Activated T-cell treated with anti-CD3 and anti-CD28 coated beads for 24 hours (primary cell): ENCODE measurements around the gene TNFRSF14.
A peak's percentile ranks its signal among the peaks of the same experiment; 100 is the strongest.

Experiments used
- DNase-seq: peaks from one replicate; pipeline ENCODE4 v3.0.0-alpha.2; 2020; ENCODE audit warnings: low read depth

The TNFRSF14 gene

DNA sequence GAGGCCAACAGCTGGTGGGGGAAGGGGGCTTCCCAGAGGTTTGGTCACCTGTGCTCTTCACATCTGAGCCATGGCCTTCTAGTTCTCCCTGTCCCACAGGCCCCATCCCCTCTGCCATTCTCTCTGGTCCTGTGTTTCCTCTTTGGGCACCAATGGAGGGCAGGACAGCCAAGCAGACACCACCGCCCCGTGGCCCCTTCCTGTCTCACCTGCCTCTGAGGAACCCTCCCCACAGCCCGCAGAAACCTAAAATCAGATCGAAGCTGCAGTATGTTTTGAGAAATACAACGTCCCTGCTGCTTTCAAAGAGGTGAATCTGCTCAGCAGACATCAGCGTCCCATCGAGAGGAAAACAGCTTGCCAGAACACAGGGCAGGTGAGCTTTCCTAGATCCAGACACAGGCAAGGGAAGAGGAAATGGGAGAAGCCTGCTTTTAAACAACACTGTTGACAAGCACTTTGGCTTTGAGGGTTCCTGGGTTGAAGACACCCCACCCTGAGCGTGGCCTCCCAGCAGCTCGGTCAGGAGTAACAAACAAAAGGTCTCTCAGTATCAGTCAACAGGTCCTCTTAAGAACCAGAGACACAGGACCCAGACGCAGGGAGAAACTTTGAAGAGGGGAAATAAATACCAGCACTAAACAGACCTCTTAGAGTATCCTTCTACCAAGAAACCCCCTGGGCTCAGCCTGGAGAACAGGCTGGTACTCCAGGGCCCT, 32.1 kb upstream of the TNFRSF14 start:
- DNase-seq, result no peak

DNA sequence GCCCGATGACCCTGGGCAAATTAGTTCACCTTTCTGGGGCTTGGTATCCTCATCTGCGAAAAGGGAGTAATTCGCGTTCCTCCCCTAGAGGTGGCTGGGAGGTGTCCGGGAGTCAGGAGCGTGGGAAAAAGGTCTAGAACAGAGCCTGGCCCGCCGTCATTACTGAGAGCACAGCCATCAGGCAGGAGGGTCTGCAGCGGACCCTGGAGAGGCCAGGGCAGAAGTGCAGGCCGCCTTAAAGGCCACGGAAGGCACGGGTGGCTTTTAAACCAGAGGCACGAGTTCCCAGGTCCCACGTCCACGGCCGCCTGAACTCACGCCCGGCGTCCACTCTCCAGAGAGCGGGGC, 30.6 kb upstream of the TNFRSF14 start:
- no peak for DNase-seq

DNA sequence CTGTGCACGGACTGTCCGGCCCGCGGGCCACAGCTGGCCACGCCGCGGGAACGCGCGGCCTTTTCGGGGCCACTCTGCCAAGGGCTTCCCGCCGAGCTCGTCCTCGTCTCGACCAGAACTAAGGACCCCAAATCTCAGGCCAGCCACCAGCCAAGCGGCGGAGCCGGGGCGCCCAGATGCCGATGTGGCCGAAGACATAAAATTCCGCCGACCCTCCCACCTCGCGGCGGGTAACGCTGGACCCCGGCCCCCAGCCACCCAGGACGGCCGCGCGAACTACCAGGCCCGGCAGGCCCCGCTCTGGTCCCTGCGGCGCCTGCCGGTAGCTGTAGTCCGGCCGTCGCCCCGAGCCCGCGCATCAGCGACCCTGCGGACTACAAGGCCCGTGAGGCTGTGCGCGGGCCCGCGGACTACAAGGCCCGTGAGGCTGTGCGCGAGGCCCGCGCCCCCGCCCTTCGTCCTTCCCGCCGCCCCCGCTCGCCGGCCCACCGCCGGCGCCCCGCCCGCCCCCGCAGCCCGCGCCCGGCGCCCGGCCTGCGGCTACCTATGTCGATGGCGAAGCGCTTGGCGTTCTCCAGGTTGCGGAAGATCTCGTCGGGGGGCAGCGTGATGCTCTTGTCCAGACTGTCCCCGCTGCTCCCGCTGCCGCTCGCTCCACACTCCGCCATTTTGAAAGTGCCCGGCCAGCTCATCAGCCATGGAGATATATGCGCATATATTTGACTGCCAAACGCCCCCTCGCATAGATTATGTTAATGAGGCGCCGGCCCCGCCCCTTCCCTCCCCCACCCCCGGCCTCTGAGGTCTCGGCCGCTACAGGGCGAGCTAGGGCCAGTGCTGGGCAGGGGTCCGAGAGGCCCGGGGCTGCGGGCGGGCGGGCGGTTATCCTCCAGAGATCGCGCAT, 30.0 kb upstream of the TNFRSF14 start, which contains the start of gene PANK4:
TSS of gene PANK4 (minus strand) at position 677 of the 904 bp plus-strand sequence. CDS start at position 668, 9 bp downstream.
- peak; percentile 81 for DNase-seq

DNA sequence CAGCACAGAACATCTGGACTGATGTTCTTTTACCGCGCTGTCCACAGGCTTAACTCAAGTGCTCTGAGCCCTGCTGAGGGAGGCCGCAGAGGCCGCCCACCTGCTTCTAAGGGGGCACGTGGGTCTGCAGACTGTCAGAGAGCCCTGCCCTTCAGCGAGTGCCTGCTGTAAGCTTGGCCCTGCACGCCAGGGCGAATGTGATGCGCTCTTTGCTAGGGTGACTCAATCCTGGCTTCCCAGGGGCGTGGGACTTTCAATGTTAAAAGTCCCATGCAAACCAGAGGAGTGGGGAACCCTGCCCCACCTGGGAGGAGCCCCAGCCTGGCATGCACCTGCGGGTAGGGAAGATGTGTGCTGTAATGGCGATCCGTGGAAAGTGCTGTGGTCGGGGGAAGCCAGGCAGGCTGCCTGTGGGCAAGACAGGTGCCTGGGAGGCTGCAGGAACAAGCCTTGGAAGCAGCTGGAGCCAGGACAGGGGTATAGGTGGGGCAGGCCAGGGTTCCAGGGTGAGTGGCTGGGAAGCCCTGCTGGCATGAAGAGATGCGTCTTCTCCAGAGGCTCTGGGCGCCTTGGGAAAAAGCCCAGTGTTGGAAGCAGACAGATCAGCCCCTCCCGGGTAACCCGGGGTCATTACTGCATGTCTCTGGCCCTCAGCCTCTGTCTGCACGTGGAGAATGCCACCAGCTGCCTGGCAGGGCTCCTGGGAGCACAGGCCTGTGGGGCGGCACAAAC, 29.2 kb upstream of the TNFRSF14 start:
- DNase-seq, result peak; percentile 57

DNA sequence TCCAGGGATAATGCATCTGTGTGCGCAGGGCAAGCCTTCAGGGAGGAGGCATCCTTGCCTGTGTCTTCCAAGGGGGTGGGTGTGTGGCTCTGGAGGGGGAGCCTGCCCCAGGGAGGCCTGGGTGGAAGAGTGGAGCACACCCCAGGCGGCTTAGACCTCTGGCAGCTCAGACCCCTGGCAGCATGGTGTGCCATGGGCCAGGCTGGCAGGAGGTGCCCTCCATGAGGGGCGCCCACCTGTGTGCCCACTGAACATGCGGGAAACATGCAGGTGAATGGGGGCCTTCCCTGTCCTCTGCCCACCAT, 28.7 kb upstream of the TNFRSF14 start:
- DNase-seq, result no peak

DNA sequence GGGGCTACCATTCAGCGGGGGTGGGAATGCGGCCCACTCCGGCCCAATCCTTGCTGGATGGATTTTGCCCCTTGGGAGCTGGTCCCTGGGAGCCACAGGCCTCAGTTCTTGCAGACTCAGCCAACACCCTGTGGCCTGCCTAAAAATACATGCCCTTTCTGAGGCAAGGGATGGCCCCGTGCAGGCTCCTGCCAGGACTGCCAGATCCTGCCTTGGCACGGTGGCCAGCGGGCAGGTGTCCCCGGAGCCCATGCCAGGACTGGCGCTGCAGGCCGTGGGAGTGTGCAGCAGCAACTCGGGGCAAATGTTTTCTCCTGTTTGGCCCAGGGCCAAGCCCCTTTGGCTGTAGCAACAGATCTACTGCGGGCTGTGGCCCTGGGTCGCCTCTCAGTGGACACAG, 28.2 kb upstream of the TNFRSF14 start:
- DNase-seq, result no peak

DNA sequence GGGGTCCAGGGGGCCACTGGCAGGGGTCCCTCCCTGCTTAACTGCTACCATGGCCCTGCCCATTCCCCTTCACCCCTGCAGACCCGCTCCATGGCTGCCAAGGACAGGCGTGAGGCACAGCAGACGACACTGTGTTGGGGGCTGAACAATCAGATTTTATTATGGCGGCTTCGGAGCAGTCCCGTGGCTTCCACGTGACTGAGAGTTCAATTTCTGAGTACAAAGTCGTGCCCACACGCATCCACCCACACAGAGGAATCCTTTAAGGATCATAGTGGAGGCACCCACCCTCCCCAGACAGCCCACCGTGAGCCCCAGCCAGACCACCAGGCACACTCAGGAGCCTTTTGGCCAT, 27.6 kb upstream of the TNFRSF14 start:
- no peak for DNase-seq

DNA sequence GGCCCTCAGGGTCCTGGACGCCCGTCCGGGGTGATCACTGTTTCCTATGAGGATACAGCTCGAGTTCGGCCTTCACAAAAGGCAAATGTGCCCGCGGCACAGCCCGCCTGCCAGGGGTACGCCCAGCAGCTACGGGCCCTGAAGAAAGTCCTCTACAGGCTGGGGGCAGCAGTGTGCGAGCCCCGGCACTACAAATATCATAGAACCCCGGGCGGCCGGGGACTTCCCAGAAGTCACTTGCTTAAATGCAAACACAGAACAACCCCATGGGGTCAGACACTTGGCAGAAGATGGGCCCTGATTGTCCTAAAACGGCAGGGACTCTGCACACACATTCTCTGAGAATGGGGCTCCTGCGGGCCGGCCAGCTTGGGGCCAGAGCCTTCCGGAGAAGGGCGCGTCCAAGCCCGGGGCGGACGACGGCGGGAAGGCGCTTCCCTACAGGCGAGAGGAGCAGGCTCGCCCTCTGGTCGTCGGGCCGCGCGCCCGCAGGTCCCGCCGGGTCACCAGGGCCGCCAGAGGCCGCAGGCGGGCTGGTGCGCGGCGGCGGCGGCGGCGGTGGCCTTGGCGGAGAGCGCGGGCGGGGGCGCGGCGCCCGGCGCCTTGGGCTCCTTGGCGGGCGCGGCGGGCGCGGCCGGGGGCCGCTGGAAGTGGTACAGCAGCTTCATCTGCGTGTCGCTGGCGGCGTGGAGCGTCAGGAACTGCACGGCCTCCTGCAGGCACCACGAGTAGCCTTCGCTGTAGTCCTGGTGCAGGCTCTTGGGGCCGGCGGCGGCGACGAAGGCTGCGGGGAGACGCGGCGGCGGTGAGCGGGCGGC, 27.0 kb upstream of the TNFRSF14 start:
- peak; percentile 30 for DNase-seq

DNA sequence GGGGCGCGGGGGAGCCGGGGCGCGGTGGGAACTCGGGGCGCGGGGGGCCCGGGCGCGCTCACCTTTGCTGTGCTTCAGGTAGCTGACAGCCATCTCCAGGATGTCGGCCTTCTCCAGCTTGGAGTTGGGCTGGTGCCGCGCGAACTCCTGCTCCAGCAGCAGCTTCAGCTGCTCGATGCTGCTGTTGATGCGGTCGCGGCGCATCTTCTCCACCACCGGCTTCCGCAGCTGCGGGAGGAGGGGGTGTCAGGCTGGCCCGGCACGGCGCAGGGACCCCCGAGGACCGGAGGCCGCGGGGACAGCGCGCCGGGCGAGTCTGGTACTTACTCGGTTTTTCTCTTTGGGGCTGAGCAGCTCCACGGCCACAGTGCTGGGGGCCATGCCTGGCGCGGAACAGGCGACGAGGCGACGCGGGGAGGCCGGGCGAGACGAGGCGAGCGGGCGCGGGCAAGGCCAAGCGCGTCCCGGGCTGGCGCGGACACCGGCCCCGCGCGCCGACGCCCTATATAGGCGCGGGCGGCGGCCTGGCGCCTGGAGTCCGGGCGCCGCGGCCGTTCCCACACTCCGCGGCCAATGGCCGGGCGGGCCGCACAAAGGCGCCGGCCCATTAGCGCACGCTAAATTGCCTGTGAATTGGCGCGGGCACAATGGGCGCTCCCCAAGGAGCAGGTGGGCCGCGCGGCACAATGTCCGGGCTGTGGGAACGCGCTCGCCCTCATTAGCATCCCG, 26.2 kb upstream of the TNFRSF14 start, which contains the start of gene HES5:
TSS of gene HES5 (minus strand) at position 480 of the 729 bp plus-strand sequence. CDS start at position 381, 99 bp downstream.
- no peak for DNase-seq

DNA sequence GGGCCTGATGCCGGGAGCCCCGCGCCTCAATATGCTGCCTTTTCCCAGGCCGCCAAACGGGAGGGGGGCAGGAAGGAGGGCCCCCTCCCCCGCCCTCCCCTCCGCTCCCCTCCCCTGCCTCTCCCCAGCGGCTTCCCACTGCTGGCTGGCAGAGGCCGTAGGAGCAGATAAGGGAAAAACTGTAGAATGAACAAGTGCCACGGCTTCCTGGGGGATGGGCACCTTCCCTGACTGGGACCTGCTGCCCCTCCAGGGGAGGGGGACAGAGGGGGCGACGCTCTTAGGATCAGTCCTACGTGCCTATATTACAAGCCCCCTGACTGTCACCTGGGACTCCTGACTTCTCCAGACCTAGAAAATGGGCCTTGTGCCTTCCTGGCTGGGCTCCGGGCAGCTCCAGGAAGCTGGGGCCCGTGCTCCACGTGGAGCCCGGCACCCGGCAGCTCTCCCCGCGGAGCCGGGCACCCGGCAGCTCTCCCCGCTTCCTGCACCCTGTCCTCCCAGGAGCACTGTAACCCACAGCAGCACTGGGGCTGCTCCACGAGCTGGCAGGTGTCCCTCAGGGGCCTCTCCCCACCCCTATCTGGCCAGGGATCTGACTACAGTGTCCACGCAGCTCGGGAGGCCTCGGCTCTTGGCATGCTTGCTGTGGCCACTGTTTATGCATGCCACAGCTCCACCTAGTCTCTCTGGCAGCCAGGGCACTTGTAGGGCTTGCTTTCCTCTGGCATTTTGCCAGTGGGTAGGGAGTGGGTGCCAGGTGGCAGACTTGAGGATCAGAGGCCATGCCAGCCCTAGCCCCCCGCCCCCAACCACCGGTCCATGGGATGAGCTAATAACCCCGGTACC, 25.4 kb upstream of the TNFRSF14 start:
- no peak for DNase-seq

DNA sequence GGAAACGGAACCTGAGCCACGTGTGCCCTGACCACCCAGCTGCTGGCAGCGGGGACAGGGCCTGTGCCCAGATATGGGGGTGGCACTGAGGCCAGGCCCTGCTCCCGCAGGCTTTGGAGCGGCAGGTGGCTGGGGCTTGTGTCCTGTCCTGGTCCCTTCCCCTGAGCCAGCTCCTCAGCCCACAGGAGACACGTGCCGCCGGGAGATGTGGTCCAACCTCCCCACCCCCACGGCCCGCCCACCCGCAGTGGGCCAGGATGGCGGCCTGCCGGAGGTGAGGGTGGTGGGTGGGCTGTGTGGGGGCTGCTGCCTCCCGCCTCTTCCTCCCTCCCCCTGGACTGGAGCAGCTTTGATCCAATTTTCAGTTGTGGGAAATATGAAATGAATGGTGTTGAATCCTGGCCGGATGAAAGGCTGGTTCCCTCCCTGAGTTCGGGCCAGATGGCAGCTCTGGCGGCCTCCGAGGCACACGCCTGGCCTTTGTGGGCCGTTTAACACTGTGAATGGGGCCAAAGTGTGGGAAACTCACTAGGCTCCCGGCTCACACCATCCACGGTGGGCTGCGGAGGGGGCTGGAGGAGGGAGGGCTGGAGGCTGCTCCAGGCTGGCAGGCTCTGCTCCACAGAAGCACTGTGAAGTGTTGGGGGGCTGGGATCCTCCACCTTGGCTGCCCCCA, 23.5 kb upstream of the TNFRSF14 start:
- no peak for DNase-seq

DNA sequence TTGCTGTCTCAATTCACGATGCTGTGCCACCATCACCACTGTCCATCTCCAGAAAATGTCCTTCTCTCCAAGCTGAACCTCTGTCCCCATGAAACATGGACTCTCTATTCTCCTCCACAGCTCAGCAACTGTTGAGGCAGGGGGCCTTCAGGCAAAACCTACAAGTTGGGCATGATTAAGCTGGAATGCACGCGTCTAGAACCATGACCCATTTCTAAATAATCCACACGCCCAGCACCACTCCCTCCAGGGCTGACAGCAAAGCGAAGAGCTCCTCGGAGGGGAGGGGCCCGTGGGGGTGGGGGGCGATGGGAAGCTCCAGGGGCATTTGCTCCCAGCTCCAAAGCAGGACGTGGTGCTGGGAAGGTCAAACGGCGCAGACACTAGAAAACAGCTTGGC, 22.8 kb upstream of the TNFRSF14 start:
- DNase-seq, result no peak

DNA sequence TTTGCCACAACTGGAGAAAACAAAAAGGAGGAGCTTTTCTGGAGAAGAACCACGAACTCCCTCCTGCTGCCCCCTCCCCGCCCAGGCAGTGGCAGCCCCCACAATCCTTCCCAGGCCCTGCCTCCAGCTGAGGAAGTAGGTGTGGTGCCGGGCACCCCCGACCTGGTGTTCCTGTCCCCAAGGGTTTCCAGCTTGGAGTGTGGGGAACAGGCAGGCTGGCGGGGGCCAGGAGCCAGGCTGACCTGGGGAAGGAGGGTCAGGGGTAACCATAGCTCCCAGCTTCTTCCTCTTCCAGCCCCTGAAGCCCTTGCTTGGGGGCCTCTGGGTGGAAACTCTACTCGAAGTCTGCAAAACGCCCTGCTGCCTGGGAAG, 21.9 kb upstream of the TNFRSF14 start:
- DNase-seq, result no peak

DNA sequence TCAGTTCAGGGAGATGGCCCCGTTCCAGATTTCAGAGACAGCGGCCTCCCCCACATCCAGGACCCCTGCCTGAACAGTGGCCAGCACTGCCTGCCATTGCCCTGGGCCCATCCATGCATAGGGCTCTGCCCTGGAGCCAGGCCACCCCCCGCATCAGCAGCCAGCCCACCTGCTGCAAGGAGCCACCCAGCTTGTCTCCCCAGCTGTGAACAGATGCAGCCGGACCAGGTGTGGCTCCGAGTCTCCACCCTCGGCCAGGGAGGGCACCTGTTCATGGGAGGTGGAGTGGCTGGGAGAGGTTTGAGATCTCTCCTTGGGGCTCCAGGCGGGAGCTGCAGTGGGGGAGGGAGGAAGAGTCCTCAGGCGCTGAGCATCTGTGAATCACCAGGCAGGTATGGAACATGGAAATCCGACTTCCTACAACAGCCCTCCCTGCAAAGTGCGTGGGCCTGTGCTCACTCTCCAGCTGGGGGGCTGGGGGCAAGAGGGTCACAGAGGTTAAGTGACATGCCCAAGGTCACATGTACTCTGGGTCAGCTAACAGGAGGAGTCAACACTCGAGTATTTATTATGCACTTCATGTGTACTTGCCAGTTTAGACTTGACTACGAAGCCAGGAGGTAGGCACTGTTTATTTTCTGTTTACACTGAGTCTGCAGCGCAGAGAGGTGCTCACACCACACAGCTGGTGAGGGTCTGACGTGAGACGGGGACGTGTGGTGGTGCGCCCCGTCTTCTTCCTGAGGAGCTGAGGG, 21.3 kb upstream of the TNFRSF14 start:
- DNase-seq, result no peak

DNA sequence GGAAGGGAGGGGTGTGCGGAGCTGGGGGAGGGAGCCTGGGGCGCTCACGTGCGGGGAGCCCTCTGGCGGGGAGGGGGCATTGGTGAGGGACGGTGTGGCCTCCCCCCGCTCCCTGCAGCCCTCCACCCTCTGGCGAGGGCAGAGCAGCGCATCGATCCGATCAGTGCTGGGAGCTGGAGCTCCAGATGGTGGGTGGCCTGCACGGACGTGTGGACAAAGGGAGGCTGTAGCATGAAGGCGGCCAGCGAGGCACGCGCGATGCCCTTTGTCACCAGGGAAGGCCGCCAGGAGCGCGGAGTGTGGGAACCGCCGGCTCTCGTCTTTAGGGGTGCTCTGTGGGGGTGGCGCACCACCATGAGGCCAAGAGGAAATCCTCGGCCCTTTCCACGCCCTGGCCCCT, 20.7 kb upstream of the TNFRSF14 start:
- DNase-seq, result no peak

DNA sequence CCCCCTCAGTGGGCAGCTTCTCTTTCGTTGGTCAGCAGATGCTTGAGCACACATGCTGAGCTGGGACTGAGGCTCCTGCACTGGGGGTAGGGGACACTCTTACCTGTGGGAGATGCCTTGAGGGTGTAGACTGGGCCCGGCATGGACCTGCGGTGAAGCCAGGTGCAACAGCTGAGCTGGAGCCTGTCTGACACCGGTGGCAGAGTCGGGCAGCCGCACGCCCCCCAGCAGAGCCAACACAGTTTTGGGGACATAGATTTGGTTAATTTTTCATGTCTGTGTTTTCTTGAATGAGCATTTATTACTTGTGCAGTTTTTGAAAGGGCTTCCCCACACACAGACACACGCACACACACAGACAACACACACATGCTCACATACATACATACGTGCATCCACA, 20.2 kb upstream of the TNFRSF14 start:
- no peak for DNase-seq

DNA sequence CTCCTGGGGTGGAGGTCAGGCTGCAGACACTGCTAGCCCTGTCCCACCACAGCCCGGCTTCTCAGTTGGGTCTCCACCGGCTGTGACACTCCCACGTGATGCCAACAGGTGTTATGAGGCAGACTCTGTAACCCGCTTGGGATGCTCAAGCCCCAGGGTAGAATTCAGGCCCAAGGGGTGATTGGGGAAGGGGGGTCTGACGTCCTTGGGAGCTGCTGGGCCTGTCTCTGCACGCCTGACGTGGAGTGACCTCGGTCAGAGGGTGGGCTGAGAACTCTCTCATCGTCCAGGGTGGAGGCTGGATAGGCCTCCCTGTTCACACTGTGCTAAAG, 18.4 kb upstream of the TNFRSF14 start:
- DNase-seq, result no peak

DNA sequence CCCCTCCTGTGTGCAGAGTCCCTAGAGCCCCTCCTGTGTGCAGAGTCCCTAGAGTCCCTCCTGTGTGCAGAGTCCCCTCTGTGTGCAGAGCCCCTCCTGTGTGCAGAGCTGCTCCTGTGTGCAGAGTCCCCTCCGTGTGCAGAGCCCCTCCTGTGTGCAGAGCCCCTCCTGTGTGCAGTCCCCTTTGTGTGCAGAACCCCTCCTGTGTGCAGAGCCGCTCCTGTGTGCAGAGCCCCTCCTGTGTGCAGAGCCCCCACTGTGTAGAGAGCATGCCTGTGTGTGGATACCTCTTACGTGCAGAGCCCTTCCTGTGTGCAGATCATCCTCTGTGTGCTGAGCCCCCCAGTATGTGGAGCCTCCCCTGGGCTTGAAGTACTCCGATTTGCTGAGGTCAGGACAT, 17.8 kb upstream of the TNFRSF14 start:
- DNase-seq, result no peak

DNA sequence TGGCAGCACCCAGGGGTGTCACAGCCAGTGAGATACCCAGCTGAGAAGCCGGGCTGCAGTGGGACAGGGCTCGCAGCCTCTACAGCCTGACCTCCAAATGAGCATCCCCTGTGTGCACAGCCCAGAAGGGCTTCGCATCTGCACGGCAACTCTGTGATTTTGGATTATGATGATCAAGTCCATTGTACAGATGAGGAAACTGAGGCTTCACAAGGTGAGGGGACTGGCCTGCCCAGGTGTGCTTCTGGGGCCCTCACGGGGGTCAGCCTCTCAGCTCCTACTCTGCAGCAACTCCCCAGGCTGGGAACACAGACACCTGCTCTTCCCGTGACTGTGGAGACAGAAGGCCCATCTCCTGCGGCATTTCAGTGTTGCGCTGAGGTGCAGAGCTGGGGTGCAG, 17.3 kb upstream of the TNFRSF14 start:
- no peak for DNase-seq
